Colonic mucosa (tissue), 4 donors: ENCODE results near the gene DENND5B. TPM values are rescaled to one million over a fixed set of nuclear protein-coding genes. Genes with fewer than 3 reads are reported as not detected.

Source experiments
- DNase-seq: peaks from one replicate; pipeline ENCODE4 v3.0.0-alpha.2; 2020
- H3K27ac ChIP-seq: fragments of 200-600 bp; one replicate; pipeline ENCODE4 v1.8.0; 2021
- H3K27me3 ChIP-seq: fragments of 200-600 bp; one replicate; pipeline ENCODE4 v1.8.0; 2021
- H3K36me3 ChIP-seq: fragments of 200-600 bp; one replicate; pipeline ENCODE4 v1.8.0; 2021
- H3K4me1 ChIP-seq: fragments of 200-600 bp; one replicate; pipeline ENCODE4 v1.8.0; 2021; ENCODE audit warnings: mild to moderate bottlenecking
- H3K4me3 ChIP-seq: fragments of 200-600 bp; one replicate; pipeline ENCODE4 v1.8.0; 2021
- H3K9ac ChIP-seq, 2 donors: one replicate each; pipeline ENCODE4 v1.7.0; 2013; ENCODE audit warnings: control low read depth in 2 of 2, low read depth in 2 of 2, low read length in 2 of 2
- H3K9me3 ChIP-seq: fragments of 200-600 bp; one replicate; pipeline ENCODE4 v1.8.0; 2021
- CTCF ChIP-seq: fragments of 200-600 bp; IDR thresholded peaks from one replicate; pipeline ENCODE4 v1.8.0; 2022; ENCODE audit warnings: antibody characterized with exemption, mild to moderate bottlenecking
- intact Hi-C: fragments of 100-400 bp; cut with DNase I; formaldehyde crosslinking; loops from one replicate; pipeline ENCODE4 v1.14.1; 2022
- total RNA-seq, 2 donors: library from RNA; stranded (reverse); fragmentation: NEBNext Ultra II Directional in 1 of 2; extraction: Animal tissue kit (Norgen Biotek cat#: 25700) in 1 of 2; gene quantifications; one replicate each; pipeline ENCODE4 v1.2.1, GENCODE V29; 2021
- donor health status: healthy.
- donor health status: DM: no; HTN: no; CAD: no.
- donor health status: DM: no; HTN: no; CAD: no.

DENND5B gene
- total RNA-seq, 2 donors from 2014 or later = 3.9 to 11.8 TPM

DNA sequence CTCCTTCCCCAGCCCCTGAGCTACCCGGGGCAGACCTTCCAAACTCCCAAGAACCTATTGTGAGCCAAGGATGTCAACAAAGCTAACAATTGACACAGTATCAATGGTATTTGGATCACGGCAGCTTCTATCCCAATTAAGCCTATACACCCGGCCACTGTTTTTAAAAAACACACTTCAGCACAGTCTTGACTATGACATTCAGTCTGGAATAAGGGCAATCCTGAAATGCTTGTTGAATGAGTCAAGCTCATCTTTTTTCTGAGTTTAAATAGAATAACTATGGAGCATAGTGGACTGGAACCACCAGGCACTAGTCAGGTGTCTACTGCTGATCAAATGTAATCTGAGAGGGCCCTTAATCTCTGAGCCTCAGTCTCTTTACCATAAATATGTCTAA, 5.7 kb downstream of the DENND5B start:
- intact Hi-C loops = no loop called here
- DNase-seq = no peak
- H3K4me1 ChIP-seq = no peaks in the 10 kb centered on the region
- H3K9ac ChIP-seq = no peak overlapping the region
- H3K36me3 ChIP-seq = no peaks in the 10 kb centered on the region
- no peak overlapping the region for H3K27ac ChIP-seq
- H3K9me3 ChIP-seq = no peaks in the 10 kb centered on the region
- TF ChIP-seq CTCF = no peak
- H3K27me3 ChIP-seq = no peaks in the 10 kb centered on the region
- H3K4me3 ChIP-seq = no peak overlapping the region

GRCh38 chr12:31584782-31585181, 6.2 kb downstream of the DENND5B start:
- Histone ChIP-seq H3K4me1 (no peaks in the 10 kb centered on the region), H3K9me3 (no peaks in the 10 kb centered on the region), H3K27ac (no peak overlapping the region), H3K9ac (no peak overlapping the region), H3K36me3 (no peaks in the 10 kb centered on the region), H3K27me3 (no peaks in the 10 kb centered on the region), H3K4me3 (no peak overlapping the region)
- DNase-seq = no peak
- intact Hi-C loops = no loop called here
- no peak for TF ChIP-seq CTCF

- no peak for TF ChIP-seq CTCF
- H3K27me3 ChIP-seq = no peaks in the 10 kb centered on the region
- H3K9ac ChIP-seq = no peak overlapping the region
- no peak for DNase-seq
- H3K36me3 ChIP-seq = no peaks in the 10 kb centered on the region
- no peak overlapping the region for H3K27ac ChIP-seq
- H3K4me1 ChIP-seq = no peaks in the 10 kb centered on the region
- no peak overlapping the region for H3K4me3 ChIP-seq
- no peaks in the 10 kb centered on the region for H3K9me3 ChIP-seq
- intact Hi-C loops = no loop called here
Measured at GRCh38 chr12:31583878-31584277, 7.1 kb downstream of the DENND5B start.

DNA sequence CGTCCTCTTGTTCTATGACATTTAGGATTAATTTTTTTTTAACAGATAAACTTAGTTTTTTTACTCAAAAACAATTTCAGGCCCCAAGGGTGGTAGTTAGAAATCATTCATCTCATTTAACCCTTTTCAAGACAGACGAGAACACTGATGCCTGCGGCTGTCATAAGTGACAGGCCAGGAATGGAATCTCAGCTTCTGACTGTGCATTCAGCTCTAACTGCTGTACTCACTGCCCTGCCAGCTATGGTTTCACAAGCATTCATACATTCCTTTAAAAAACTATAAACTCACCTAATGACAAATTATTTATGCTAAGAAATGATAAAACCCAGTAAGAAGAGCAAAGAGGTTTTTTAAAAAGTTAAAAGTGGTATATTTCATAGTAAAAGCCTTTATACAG, 8.8 kb downstream of the DENND5B start:
- no peak for TF ChIP-seq CTCF
- Histone ChIP-seq H3K9me3 (no peaks in the 10 kb centered on the region), H3K27me3 (no peaks in the 10 kb centered on the region), H3K27ac (no peak overlapping the region), H3K4me1 (no peaks in the 10 kb centered on the region), H3K4me3 (no peak overlapping the region), H3K36me3 (no peaks in the 10 kb centered on the region), H3K9ac (no peak overlapping the region)
- intact Hi-C loops = no loop called here
- DNase-seq = no peak

GRCh38 chr12:31578632-31579031, 12.3 kb downstream of the DENND5B start:
- intact Hi-C loops = no loop called here
- Histone ChIP-seq H3K9me3 (no peaks in the 10 kb centered on the region), H3K4me1 (no peaks in the 10 kb centered on the region), H3K27me3 (no peaks in the 10 kb centered on the region), H3K36me3 (no peaks in the 10 kb centered on the region), H3K4me3 (no peak overlapping the region), H3K9ac (no peak overlapping the region), H3K27ac (no peak overlapping the region)
- TF ChIP-seq CTCF = no peak
- DNase-seq = no peak
